Gastrocnemius medialis (tissue), 4 donors: ENCODE measurements around the gene PRDM10.

Experiments used
- POLR2A ChIP-seq, 2 donors: fragments of 450-650 bp; IDR thresholded peaks; one replicate each; pipeline ENCODE4 v1.6.1; 2017; ENCODE audit warnings: antibody characterized with exemption in 2 of 2, mild to moderate bottlenecking in 2 of 2, moderate library complexity in 2 of 2
- TF ChIP-seq, protein P1 (sequence below), 5 experiments: fragments of 450-650 bp in 3 of 5; fragments of 200-600 bp in 2 of 5; sonication (generic) in 2 of 5; IDR thresholded peaks in 4 of 5; conservative IDR thresholded peaks in 1 of 5; 1 replicate in 4 of 5; 2 replicates in 1 of 5; pipeline ENCODE4 v1.5.1; 2016 to 2019; ENCODE audit warnings: antibody characterized with exemption in 5 of 5, mild to moderate bottlenecking in 3 of 5, moderate library complexity in 3 of 5

GRCh38 chr11:129985823-129986222 is 16.8 kb downstream of the PRDM10 start:
- TF ChIP-seq, protein P1, sequence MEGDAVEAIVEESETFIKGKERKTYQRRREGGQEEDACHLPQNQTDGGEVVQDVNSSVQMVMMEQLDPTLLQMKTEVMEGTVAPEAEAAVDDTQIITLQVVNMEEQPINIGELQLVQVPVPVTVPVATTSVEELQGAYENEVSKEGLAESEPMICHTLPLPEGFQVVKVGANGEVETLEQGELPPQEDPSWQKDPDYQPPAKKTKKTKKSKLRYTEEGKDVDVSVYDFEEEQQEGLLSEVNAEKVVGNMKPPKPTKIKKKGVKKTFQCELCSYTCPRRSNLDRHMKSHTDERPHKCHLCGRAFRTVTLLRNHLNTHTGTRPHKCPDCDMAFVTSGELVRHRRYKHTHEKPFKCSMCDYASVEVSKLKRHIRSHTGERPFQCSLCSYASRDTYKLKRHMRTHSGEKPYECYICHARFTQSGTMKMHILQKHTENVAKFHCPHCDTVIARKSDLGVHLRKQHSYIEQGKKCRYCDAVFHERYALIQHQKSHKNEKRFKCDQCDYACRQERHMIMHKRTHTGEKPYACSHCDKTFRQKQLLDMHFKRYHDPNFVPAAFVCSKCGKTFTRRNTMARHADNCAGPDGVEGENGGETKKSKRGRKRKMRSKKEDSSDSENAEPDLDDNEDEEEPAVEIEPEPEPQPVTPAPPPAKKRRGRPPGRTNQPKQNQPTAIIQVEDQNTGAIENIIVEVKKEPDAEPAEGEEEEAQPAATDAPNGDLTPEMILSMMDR (IDR thresholded peaks at IDR 0.05 in 4 of 5, conservative IDR thresholded peaks at IDR 0.05 in 1 of 5), result no peak
- no peak for TF ChIP-seq POLR2A (IDR thresholded peaks at IDR 0.05)
